HG02798 (cell line): ENCODE results near the gene TMOD3.
"Not testable (repeated sequence)": the region's sequence is repeated elsewhere in the genome, so short reads cannot be mapped to it uniquely, and the experiment has no call there.

Experiments used
- ATAC-seq: cut with Tn5 transposase; IDR thresholded peaks from one replicate; pipeline ENCODE4 v1.9.1; 2021; ENCODE audit warnings: mild to moderate bottlenecking; ENCODE audit not compliant: unreplicated experiment, poor library complexity

TMOD3 gene

GRCh38 chr15:51861557-51862359 lies 32.3 kb downstream of the TMOD3 start:
- no peak for ATAC-seq

- no peak for ATAC-seq
Observed at GRCh38 chr15:51863131-51863530, 33.7 kb downstream of the TMOD3 start.

GRCh38 chr15:51864408-51865056 lies 35.1 kb downstream of the TMOD3 start:
- no peak for ATAC-seq

GRCh38 chr15:51865317-51865716 lies 35.9 kb downstream of the TMOD3 start:
- no peak for ATAC-seq

GRCh38 chr15:51866161-51866560 lies 36.7 kb downstream of the TMOD3 start:
- ATAC-seq: no peak

- ATAC-seq: no peak
Observed at GRCh38 chr15:51866751-51867150, 37.3 kb downstream of the TMOD3 start.

- ATAC-seq: no peak
Observed at GRCh38 chr15:51869060-51869421, 39.6 kb downstream of the TMOD3 start.

GRCh38 chr15:51870774-51871173 lies 41.3 kb downstream of the TMOD3 start:
- no peak for ATAC-seq

GRCh38 chr15:51874751-51875644 lies 45.5 kb downstream of the TMOD3 start:
- ATAC-seq: no peak

GRCh38 chr15:51876169-51876568 lies 46.7 kb downstream of the TMOD3 start:
- ATAC-seq: no peak

- ATAC-seq: no peak
Observed at GRCh38 chr15:51878446-51879386, 49.3 kb downstream of the TMOD3 start.

GRCh38 chr15:51879555-51879954 lies 50.1 kb downstream of the TMOD3 start:
- no peak for ATAC-seq

- ATAC-seq: no peak
Observed at GRCh38 chr15:51883271-51883837, 53.9 kb downstream of the TMOD3 start.

GRCh38 chr15:51884041-51884440 lies 54.6 kb downstream of the TMOD3 start:
- ATAC-seq: no peak

- no peak for ATAC-seq
Observed at GRCh38 chr15:51884517-51885236, 55.2 kb downstream of the TMOD3 start.

GRCh38 chr15:51885758-51886157 lies 56.3 kb downstream of the TMOD3 start:
- not testable (repeated sequence) for ATAC-seq

- ATAC-seq: no peak
Observed at GRCh38 chr15:51887887-51888592, 58.6 kb downstream of the TMOD3 start.

GRCh38 chr15:51888593-51889195 lies 59.2 kb downstream of the TMOD3 start:
- no peak for ATAC-seq
